ENCODE data around the gene VPS11.
A peak's percentile ranks its signal among the peaks of the same experiment; 100 is the strongest.
"Not testable (repeated sequence)": the region's sequence is repeated elsewhere in the genome, so short reads cannot be mapped to it uniquely, and the experiment has no call there.

Gene VPS11

GRCh38 chr11:119038884-119039283, 28.7 kb upstream of the VPS11 start:
- DNase-seq (ENCODE audit: low read depth, low spot score): no peak

- DNase-seq (ENCODE audit: low read depth, low spot score): not testable (repeated sequence)
These were observed 28.1 kb upstream of the VPS11 start for GRCh38 chr11:119039471-119039870.

- no peak for DNase-seq (ENCODE audit: low read depth, low spot score)
These were observed 25.6 kb upstream of the VPS11 start for GRCh38 chr11:119041821-119042514.

GRCh38 chr11:119042927-119043326, 24.7 kb upstream of the VPS11 start:
- DNase-seq (ENCODE audit: low read depth, low spot score): no peak

GRCh38 chr11:119044708-119045107, 22.9 kb upstream of the VPS11 start:
- DNase-seq (ENCODE audit: low read depth, low spot score): no peak

GRCh38 chr11:119046489-119046888, 21.1 kb upstream of the VPS11 start:
- no peak for DNase-seq (ENCODE audit: low read depth, low spot score)

- DNase-seq (ENCODE audit: low read depth, low spot score): no peak
These were observed 20.4 kb upstream of the VPS11 start for GRCh38 chr11:119047205-119047604.

- DNase-seq (ENCODE audit: low read depth, low spot score): no peak
These were observed 19.0 kb upstream of the VPS11 start for GRCh38 chr11:119048644-119049043.

- no peak for DNase-seq (ENCODE audit: low read depth, low spot score)
These were observed 18.5 kb upstream of the VPS11 start for GRCh38 chr11:119049081-119049480.

- DNase-seq (ENCODE audit: low read depth, low spot score): no peak
These were observed 16.0 kb upstream of the VPS11 start for GRCh38 chr11:119051440-119052162.

GRCh38 chr11:119052163-119052814, 15.3 kb upstream of the VPS11 start:
- no peak for DNase-seq (ENCODE audit: low read depth, low spot score)

- no peak for DNase-seq (ENCODE audit: low read depth, low spot score)
These were observed 13.2 kb upstream of the VPS11 start for GRCh38 chr11:119054418-119054817.

GRCh38 chr11:119055901-119056300, 11.7 kb upstream of the VPS11 start:
- no peak for DNase-seq (ENCODE audit: low read depth, low spot score)

GRCh38 chr11:119056421-119056999, 11.1 kb upstream of the VPS11 start:
- no peak for DNase-seq (ENCODE audit: low read depth, low spot score)

- DNase-seq (ENCODE audit: low read depth, low spot score): peak; percentile 95
These were observed 10.4 kb upstream of the VPS11 start, which contains the start of gene HYOU1 for GRCh38 chr11:119057000-119057769. TSS of gene HYOU1 (minus strand) at chr11:119057205. CDS start at chr11:119056160, 1,045 bp downstream.

- DNase-seq (ENCODE audit: low read depth, low spot score): not testable (repeated sequence)
These were observed 8.5 kb upstream of the VPS11 start for GRCh38 chr11:119059128-119059527.

GRCh38 chr11:119061256-119061655, 6.4 kb upstream of the VPS11 start:
- no peak for DNase-seq (ENCODE audit: low read depth, low spot score)

GRCh38 chr11:119062779-119063178, 4.8 kb upstream of the VPS11 start:
- no peak for DNase-seq (ENCODE audit: low read depth, low spot score)

GRCh38 chr11:119065369-119065768, 2.2 kb upstream of the VPS11 start:
- no peak for DNase-seq (ENCODE audit: low read depth, low spot score)

GRCh38 chr11:119077839-119078238, 10.2 kb downstream of the VPS11 start:
- no peak for DNase-seq (ENCODE audit: low read depth, low spot score)

- no peak for DNase-seq (ENCODE audit: low read depth, low spot score)
These were observed 11.2 kb downstream of the VPS11 start for GRCh38 chr11:119078675-119079420.

Measured in activated CD4-positive, CD25-positive, alpha-beta regulatory T cell treated with anti-CD3 and anti-CD28 coated beads, Interleukin-2, amount 50 U/mL, for 16 hours (primary cell).